GM19240 (cell line): ENCODE measurements around the gene CD5L.

Source experiments
- DNase-seq: peaks from one replicate; pipeline ENCODE4 v3.0.0; 2011; ENCODE audit warnings: low spot score; ENCODE audit not compliant: insufficient read length

CD5L gene

DNA sequence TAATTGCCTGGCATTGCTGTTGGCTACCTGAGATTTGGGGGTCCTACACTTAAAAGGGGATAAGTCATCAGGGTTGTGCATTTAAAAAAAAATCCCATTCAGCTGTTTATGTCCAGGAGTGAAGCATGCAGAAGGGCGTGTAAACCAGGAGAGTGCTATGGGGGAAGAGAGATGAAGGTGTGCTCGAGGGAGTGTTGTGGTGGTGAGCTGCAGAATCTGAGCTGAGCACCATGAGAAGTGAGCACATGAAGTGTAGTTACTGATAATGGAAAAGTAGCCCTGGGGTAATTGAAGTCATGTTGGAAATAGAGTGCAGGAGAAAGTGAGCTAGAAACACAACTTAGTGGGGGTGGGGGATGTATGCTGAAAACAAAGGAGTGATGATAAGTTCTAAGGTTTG, 22.4 kb downstream of the CD5L start:
- no peak for DNase-seq

DNA sequence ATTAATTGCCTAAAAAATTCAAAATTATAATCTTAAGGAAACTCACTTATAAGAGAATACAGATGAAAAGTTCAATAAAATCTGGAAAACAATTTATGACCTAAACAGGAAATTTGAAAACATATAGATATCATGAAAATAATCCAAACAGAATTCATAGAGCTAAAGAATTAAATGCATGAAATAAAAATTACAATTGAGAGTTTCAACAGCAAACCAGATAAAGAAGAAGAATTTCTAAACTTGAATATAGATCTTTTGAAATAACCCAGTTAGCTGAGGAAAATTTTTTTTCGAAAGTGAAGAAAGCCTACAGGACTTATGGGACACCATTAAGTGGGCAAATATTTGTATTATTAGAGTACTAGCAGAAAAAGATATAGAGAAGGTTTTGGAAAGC, 28.3 kb downstream of the CD5L start:
- DNase-seq: no peak

DNA sequence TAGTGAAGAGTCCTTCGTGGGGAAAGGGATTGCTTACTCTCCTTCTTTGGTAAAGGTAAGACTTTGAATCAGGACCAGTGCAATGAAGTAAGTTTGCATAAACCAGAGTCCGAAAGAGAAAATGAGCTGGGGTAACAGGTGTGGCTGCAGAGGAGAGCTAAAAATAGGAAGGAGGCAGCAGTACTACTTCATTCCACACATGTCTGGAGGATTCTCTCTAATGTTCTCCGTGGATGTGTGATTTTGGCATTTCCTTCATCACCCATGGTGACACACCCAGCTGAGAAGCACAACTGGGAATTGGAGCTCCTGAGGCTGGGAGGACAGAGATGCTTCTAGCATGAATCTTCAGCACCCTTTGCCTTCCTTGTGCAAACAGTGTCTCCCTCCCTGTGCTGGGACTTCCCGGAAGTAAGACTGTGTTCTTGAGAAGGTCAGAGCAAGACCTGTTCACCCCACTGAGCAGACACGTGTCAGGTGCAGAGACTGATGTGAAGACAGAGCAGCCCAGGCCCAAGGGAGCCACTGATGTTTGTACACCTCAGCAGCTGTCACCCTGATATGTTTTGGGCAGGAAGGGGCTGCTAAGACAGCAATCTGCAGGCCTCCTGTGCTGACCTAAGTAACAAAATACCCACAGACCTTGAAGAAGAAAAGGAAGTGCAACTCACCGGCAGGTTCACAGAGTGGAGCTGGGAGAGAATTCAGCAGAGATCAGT, 35.0 kb downstream of the CD5L start:
- DNase-seq: peak; percentile 50

DNA sequence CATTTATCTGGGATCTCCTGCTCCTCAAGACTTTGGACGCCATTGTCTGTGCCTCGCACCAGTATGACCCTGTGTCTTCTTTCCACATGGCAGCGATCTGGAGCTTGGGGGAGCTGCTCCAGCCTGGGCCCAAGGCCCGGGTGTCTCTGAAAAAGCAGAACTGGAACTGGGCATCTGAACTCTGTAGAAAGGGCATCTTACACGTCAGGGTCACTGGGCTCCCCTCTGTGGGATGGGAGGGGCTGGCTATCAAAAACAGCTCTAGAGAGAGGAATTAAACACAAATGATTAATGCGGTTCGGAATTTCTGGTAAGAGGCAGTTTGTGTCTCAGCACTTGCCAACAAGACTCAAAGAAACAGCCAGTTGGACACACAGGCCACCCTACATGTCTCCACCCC, 37.8 kb downstream of the CD5L start:
- DNase-seq: no peak

DNA sequence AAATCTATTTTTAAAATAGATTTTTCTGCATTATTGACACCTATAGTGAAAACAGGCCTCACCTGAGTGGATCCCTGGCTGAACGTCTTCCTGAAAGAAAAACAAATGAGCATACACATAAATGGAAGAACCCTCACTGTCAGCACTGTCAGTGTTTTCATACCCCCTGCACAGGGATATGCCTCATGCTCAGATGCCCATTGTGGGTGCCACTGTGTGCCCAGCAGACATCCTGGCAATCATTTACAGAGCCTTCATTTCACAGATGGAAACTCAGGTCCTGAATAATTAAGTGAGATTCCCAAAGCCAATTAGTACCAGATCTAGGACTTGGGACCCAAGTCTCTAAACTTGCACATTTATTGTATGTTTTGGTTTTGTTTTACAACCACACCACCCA, 41.6 kb downstream of the CD5L start:
- DNase-seq: no peak

DNA sequence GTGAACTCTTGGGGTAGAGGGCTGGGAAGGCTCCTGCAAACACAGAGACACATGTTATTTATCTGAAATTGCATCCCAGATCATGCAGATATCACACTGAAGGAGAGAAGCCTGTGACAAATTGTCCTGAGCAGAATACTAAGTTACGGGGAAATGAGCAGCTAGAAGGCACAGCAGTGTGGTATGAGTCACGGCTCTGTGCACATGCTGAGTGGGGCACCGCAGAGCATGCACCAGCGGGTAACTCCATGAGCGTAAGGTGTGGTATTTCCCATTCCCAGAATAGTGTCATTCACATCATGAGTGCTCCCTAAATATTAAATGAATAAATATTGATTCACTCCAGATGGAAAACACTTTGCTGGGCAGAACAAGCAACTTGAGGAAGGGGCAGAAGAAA, 43.4 kb downstream of the CD5L start:
- no peak for DNase-seq

DNA sequence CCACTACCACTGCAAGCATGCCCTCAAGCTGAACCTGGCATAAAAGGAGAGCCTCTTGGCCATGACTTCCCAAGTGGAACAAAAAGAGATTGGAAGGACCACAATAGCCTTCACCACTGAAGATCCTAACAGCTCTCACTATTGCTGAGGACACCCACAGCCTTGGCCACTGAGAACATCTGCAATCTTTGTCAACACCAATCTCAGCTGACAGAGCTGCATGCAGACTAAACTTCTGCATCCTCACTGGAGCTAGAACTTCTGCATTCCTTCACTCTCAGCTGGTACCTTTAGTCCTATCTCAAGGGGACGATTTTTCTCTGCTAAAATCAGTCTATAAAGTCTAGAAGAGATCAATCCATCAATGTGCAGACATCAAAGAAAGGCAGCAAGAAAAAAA, 56.4 kb downstream of the CD5L start:
- no peak for DNase-seq

DNA sequence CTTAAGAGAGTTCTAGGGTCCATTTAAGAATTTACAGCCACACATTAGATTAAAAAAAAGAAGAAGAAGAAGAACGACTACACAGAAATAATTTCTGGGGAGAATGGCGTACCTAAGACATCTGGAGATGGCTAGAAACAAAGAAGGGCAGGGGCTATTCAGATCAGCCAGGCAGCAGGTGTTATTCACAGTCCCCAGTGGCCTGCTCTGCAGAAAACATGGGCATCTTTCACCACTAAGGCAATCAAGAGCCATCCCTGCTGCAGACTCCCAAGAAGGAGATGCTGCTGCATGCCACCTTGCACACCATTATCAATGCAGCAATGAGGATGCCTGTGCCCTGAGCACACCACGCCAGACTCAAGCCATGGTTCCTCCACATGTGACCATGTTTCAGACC, 56.8 kb downstream of the CD5L start:
- DNase-seq: no peak

DNA sequence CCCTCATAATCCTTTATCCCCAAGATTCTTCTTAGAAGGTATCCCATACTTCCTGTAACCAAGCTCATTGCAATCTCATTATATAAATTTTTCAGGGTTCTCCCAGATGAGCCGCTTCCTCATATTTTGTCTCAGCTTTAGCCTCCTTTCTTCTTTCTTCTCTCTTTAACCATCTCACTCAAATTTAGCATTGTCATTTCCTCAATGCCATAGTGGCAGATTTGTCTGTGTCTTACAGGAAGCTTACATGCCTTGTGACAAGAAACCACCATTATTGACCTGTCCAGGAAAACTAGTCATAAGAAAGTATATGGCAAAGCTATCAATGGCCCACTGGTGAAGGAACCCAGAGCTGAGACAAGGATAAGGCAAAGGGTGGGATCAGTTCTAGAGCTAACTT, 58.7 kb downstream of the CD5L start:
- DNase-seq: no peak

DNA sequence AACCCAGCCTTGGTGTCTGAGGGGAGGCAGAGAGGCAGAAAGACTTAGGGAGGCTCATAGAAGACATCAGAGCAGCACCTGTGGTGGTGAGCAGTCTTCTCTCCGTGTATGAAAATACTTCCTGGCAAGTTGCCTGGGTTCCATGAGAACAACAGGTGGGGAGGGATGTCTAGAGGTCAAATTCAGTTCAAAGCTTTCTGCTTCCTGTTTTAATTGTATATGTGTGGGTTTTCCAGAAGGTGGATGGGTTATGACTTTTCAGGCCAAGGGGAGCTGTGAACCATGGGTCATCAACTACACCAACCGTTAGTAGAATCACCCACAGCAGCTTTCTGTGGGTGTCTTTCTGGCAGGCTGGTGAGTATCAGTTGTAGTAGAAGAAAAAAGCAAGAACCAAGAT, 60.6 kb downstream of the CD5L start:
- no peak for DNase-seq
